CD14-positive monocyte (primary cell): Measurements from ENCODE around the gene RHOBTB1. TPM values are rescaled to one million over a fixed set of nuclear protein-coding genes. Genes with fewer than 3 reads are reported as not detected.

ENCODE experiments used
- DNase-seq, 3 donors: peaks; one replicate each; pipeline ENCODE4 v3.0.0-alpha.2; 2011 to 2022
- H2AFZ ChIP-seq: 2 replicates; pipeline ENCODE4 v1.6.0; 2012; ENCODE audit warnings: mild to moderate bottlenecking, low read depth, low read length, inconsistent platforms; ENCODE audit not compliant: insufficient read depth, poor library complexity, severe bottlenecking
- H3K27ac ChIP-seq, 2 donors: 1 replicate in 1 of 2; 2 replicates in 1 of 2; pipeline ENCODE4 v1.5.1; 2012 to 2013; ENCODE audit warnings: low read length in 2 of 2, control low read depth in 1 of 2, inconsistent platforms in 1 of 2, low read depth in 1 of 2, mild to moderate bottlenecking in 1 of 2
- H3K27me3 ChIP-seq, 2 donors: one replicate each; pipeline versions ENCODE4 v1.6.0 to v1.6.1; 2011 to 2013; ENCODE audit warnings: low read length in 2 of 2; ENCODE audit not compliant: control insufficient read depth in 2 of 2, insufficient read depth in 2 of 2
- H3K36me3 ChIP-seq, 2 donors: replicated peaks in 1 of 2; 1 replicate in 1 of 2; 2 replicates in 1 of 2; pipeline versions ENCODE4 v1.5.1 to v1.6.1; 2012 to 2013; ENCODE audit warnings: low read length in 2 of 2, control low read depth in 1 of 2, inconsistent platforms in 1 of 2, mild to moderate bottlenecking in 1 of 2; ENCODE audit not compliant: insufficient read depth in 2 of 2, control insufficient read depth in 1 of 2
- H3K4me1 ChIP-seq, 2 donors: 1 replicate in 1 of 2; 2 replicates in 1 of 2; pipeline versions ENCODE4 v1.5.1 to v1.6.1; 2012 to 2013; ENCODE audit warnings: low read length in 2 of 2, control low read depth in 1 of 2, inconsistent platforms in 1 of 2, mild to moderate bottlenecking in 1 of 2, moderate library complexity in 1 of 2; ENCODE audit not compliant: insufficient read depth in 2 of 2, control insufficient read depth in 1 of 2
- H3K4me2 ChIP-seq: replicated peaks from 2 replicates; pipeline ENCODE3; 2012; ENCODE audit warnings: low read length, moderate library complexity, mild to moderate bottlenecking; ENCODE audit not compliant: poor library complexity, severe bottlenecking; ENCODE audit errors: extremely low read depth
- H3K4me3 ChIP-seq, 3 experiments: fragments of 200-600 bp in 1 of 3; sonication (generic) in 1 of 3; replicated peaks in 1 of 3; 1 replicate in 2 of 3; 2 replicates in 1 of 3; pipeline ENCODE4 v1.5.1; 2011 to 2013; ENCODE audit warnings: low read length in 3 of 3, mild to moderate bottlenecking in 3 of 3, control low read depth in 2 of 3, low read depth in 2 of 3, inconsistent platforms in 1 of 3, moderate library complexity in 1 of 3
- H3K79me2 ChIP-seq: 2 replicates; pipeline ENCODE4 v1.6.0; 2012; ENCODE audit warnings: mild to moderate bottlenecking, control low read depth, inconsistent platforms, low read length, moderate library complexity; ENCODE audit not compliant: insufficient read depth
- H3K9ac ChIP-seq: 2 replicates; pipeline ENCODE4 v1.6.0; 2017; ENCODE audit warnings: low read length, mild to moderate bottlenecking; ENCODE audit not compliant: insufficient read depth, poor library complexity, severe bottlenecking
- H3K9me3 ChIP-seq, 2 donors: replicated peaks in 1 of 2; 1 replicate in 1 of 2; 2 replicates in 1 of 2; pipeline versions ENCODE4 v1.5.1 to v1.6.1; 2012 to 2013; ENCODE audit warnings: low read length in 2 of 2, control low read depth in 1 of 2; ENCODE audit not compliant: control insufficient read depth in 1 of 2, insufficient read depth in 1 of 2
- H4K20me1 ChIP-seq: 2 replicates; pipeline ENCODE4 v1.6.0; 2012; ENCODE audit warnings: mild to moderate bottlenecking, low read length, control low read depth, moderate library complexity; ENCODE audit not compliant: insufficient read depth
- H3K27ac Mint-ChIP-seq, 7 donors: one replicate each; pipeline ENCODE4 v1.8.0; 2020; ENCODE audit warnings: mild to moderate bottlenecking in 7 of 7, mixed read lengths in 7 of 7, moderate library complexity in 6 of 7, inconsistent platforms in 2 of 7
- H3K27me3 Mint-ChIP-seq, 3 donors: one replicate each; pipeline ENCODE4 v1.8.0; 2021 to 2022; ENCODE audit warnings: low read depth in 3 of 3, mild to moderate bottlenecking in 3 of 3, mixed read lengths in 3 of 3, moderate library complexity in 3 of 3, inconsistent platforms in 1 of 3
- H3K36me3 Mint-ChIP-seq, 2 donors: one replicate each; pipeline ENCODE4 v1.8.0; 2020; ENCODE audit warnings: mixed read lengths in 2 of 2, inconsistent platforms in 1 of 2, mild to moderate bottlenecking in 1 of 2
- H3K4me1 Mint-ChIP-seq: one replicate; pipeline ENCODE4 v1.8.0; 2020; ENCODE audit warnings: mild to moderate bottlenecking, mixed read lengths
- H3K4me3 Mint-ChIP-seq, 2 donors: one replicate each; pipeline ENCODE4 v1.8.0; 2020; ENCODE audit warnings: mild to moderate bottlenecking in 2 of 2, mixed read lengths in 2 of 2, moderate library complexity in 1 of 2
- H3K9me3 Mint-ChIP-seq, 7 donors: one replicate each; pipeline ENCODE4 v1.8.0; 2020 to 2022; ENCODE audit warnings: mixed read lengths in 7 of 7, mild to moderate bottlenecking in 6 of 7, moderate library complexity in 6 of 7, inconsistent platforms in 2 of 7
- CTCF ChIP-seq: fragments of 200-600 bp; IDR thresholded peaks from one replicate; pipeline ENCODE4 v1.8.0; 2022; ENCODE audit warnings: antibody characterized with exemption, mild to moderate bottlenecking
- WGBS: methylation state at CpG from one replicate; pipeline ENCODE4 v1.1.5; 2013; ENCODE audit warnings: missing lambda C conversion rate; ENCODE audit not compliant: insufficient coverage; 5-methylcytosine and 5-hydroxymethylcytosine counted together
- intact Hi-C, 2 donors: fragments of 100-400 bp; cut with micrococcal nuclease; formaldehyde crosslinking; loops; one replicate each; pipeline versions ENCODE4 v1.15.0 to v1.15.1; 2023
- polyA plus RNA-seq, 3 donors: library from polyadenylated mRNA; depleted of rRNA in 1 of 3; unstranded in 2 of 3; stranded (reverse) in 1 of 3; fragments of 300-500 nt in 2 of 3; fragments of >200 nt in 1 of 3; fragmentation: Illumina TruSeq in 2 of 3; gene quantifications; 1 replicate in 2 of 3; 2 replicates in 1 of 3; pipeline ENCODE4 v1.2.3, GENCODE V29; 2012 to 2021

The RHOBTB1 gene
- polyA plus RNA-seq, 3 donors = 0.41 to 0.96 (median 0.62) TPM

GRCh38 chr10:60948851-60949250 is 4.9 kb upstream of the RHOBTB1 start:
- H2AFZ ChIP-seq = no peak overlapping the region
- no peak overlapping the region for H3K9ac ChIP-seq
- H3K27ac ChIP-seq = no peak overlapping the region
- no peaks in the 10 kb centered on the region for H3K79me2 ChIP-seq
- intact Hi-C loops = no loop called here
- H3K4me3 ChIP-seq = no peak overlapping the region
- Mint-ChIP-seq H3K4me1 (peaks cover 5% of the 10 kb centered on the region), H3K36me3 (no peaks in the 10 kb centered on the region), H3K9me3 (no peaks in the 10 kb centered on the region), H3K4me3 (no peak overlapping the region), H3K27me3 (peaks cover 3 to 10% (median 8%) of the 10 kb centered on the region in 3 donors), H3K27ac (no peak overlapping the region)
- no peaks in the 10 kb centered on the region for H3K36me3 ChIP-seq
- DNase-seq = no peak
- TF ChIP-seq CTCF = no peak
- no peak overlapping the region for H3K4me2 ChIP-seq
- H4K20me1 ChIP-seq = no peaks in the 10 kb centered on the region
- H3K9me3 ChIP-seq = no peaks in the 10 kb centered on the region
- H3K4me1 ChIP-seq = peaks cover 6 to 7% of the 10 kb centered on the region in 2 donors
- H3K27me3 ChIP-seq = peaks cover 0 to 5% of the 10 kb centered on the region in 2 donors
- WGBS = 100% methylated on average over 1 of the region's 1 CpG

DNA sequence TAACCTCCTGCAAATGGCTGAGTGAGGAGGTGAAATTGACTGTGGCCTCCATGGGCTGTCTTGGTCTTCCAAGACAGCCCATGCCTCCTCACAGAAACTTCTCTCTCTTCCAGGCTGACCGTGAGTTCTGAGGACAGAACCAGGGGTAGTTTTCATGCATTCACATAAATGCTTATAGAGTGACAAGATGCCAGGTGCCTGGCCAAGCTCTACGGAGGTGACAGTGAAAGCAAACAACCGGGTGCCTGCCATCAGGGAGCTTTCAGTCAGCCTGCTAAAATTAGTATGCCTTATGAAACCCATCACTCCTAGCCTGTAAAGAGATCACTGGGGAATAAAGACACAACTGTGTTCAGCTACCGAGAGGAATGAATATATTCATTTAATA is 919 bp upstream of the RHOBTB1 start:
- Histone ChIP-seq H3K9ac (peak overlapping the region; percentile 69), H3K27ac (peak overlapping the region in 1 of 2 donors; percentile 69), H2AFZ (peak overlapping the region; percentile 94), H4K20me1 (no peaks in the 10 kb centered on the region), H3K9me3 (no peaks in the 10 kb centered on the region), H3K4me3 (peak overlapping the region; percentile 61 to 81 (median 74)), H3K4me2 (peak overlapping the region; percentile 96), H3K27me3 (peaks cover 0 to 5% of the 10 kb centered on the region in 2 donors), H3K4me1 (peaks cover 16 to 21% of the 10 kb centered on the region in 2 donors), H3K36me3 (no peaks in the 10 kb centered on the region), H3K79me2 (no peaks in the 10 kb centered on the region)
- intact Hi-C loops = no loop called here
- Mint-ChIP-seq H3K4me3 (peak overlapping the region; percentile 90 to 94), H3K36me3 (no peaks in the 10 kb centered on the region), H3K9me3 (peaks cover 0 to 2% (median 0%) of the 10 kb centered on the region in 7 donors), H3K27ac (no peak overlapping the region), H3K27me3 (peaks cover 3 to 10% (median 8%) of the 10 kb centered on the region in 3 donors), H3K4me1 (peaks cover 14% of the 10 kb centered on the region)
- no CpG with 5 or more reads among the region's 4 CpGs for WGBS
- TF ChIP-seq CTCF = no peak
- DNase-seq = no peak
